HCT116 (cell line): ENCODE results near the gene A2ML1. TPM values are rescaled to one million over a fixed set of nuclear protein-coding genes. Genes with fewer than 3 reads are reported as not detected.

Source experiments
- ATAC-seq: fragments of 200-7000 bp; cut with Tn5 transposase; 2 replicates; pipeline ENCODE4 v1.9.1; 2020; ENCODE audit warnings: mild to moderate bottlenecking, moderate library complexity
- BruUV-seq: library from RNA; stranded (reverse); fragments of 400-500 nt; replicated peaks from 2 replicates; lab custom pipeline; 2021; lab: Mats Ljungman, UMichigan
- CTCF ChIA-PET: fragments of 300-600 bp; sonication (Branson Sonifier 250); formaldehyde crosslinking; loops from one replicate; lab custom pipeline; 2021; ENCODE audit warnings: antibody characterized with exemption; lab: Charles Lee
- POLR2A ChIA-PET: fragments of 300-600, 350-600 bp; sonication (Branson Sonifier 250); formaldehyde crosslinking; loops from one replicate; lab custom pipeline; 2021; ENCODE audit warnings: antibody characterized with exemption; lab: Charles Lee
- RAD21 ChIA-PET, 2 experiments: fragments of 300-600 bp; sonication (Branson Sonifier 250); formaldehyde crosslinking; loops; one replicate each; lab custom pipeline; 2023; ENCODE audit warnings: low total read pairs in 2 of 2; ENCODE audit not compliant: uncharacterized antibody in 2 of 2, unreplicated experiment in 2 of 2, low non-redundant PET in 1 of 2; lab: Charles Lee
- DNase-seq: peaks from one replicate; pipeline ENCODE4 v3.0.0-alpha.2; 2010; ENCODE audit warnings: low read depth, low spot score
- H2AFZ ChIP-seq: fragments of 200-600 bp; shearing (Covaris generic), sonication (generic); 2 replicates; pipeline ENCODE4 v1.6.1; 2017; ENCODE audit warnings: low read depth, mixed run types, mixed read lengths, antibody characterized with exemption, low read length; ENCODE audit not compliant: poor library complexity, severe bottlenecking
- H3K27ac ChIP-seq: 2 replicates; pipeline ENCODE4 v1.5.1; 2012; ENCODE audit warnings: low read depth, low read length
- H3K27me3 ChIP-seq: fragments of 200-600 bp; sonication (generic); 2 replicates; pipeline ENCODE4 v1.6.1; 2016; ENCODE audit warnings: mixed run types, low read length, mixed read lengths; ENCODE audit not compliant: insufficient read depth
- H3K36me3 ChIP-seq, 2 experiments: fragments of 200-500 bp in 1 of 2; fragments of 200-600 bp in 1 of 2; sonication (Bioruptor generic) in 1 of 2; sonication (generic) in 1 of 2; 2 replicates each; pipeline versions ENCODE4 v1.5.1 to v1.6.1; 2014 to 2016; ENCODE audit warnings: low read length in 2 of 2, inconsistent platforms in 1 of 2, mixed read lengths in 1 of 2, mixed run types in 1 of 2; ENCODE audit not compliant: insufficient read depth in 2 of 2, control insufficient read depth in 1 of 2
- H3K4me1 ChIP-seq, 2 experiments: fragments of 200-600 bp in 1 of 2; sonication (generic) in 1 of 2; 2 replicates each; pipeline versions ENCODE4 v1.5.1 to v1.6.1; 2012 to 2017; ENCODE audit warnings: low read length in 2 of 2, inconsistent platforms in 1 of 2, mild to moderate bottlenecking in 1 of 2, mixed read lengths in 1 of 2, mixed run types in 1 of 2, moderate library complexity in 1 of 2; ENCODE audit not compliant: insufficient read depth in 2 of 2, control insufficient read depth in 1 of 2
- H3K4me2 ChIP-seq: fragments of 200-600 bp; sonication (generic); 2 replicates; pipeline ENCODE4 v1.6.1; 2017; ENCODE audit warnings: mixed run types, low read length, mixed read lengths
- H3K4me3 ChIP-seq, 2 experiments: fragments of 200-600 bp in 1 of 2; sonication (generic) in 1 of 2; replicated peaks in 1 of 2; 2 replicates each; pipeline ENCODE4 v1.5.1; 2011 to 2016; ENCODE audit warnings: low read length in 2 of 2, control low read depth in 1 of 2, low read depth in 1 of 2, mild to moderate bottlenecking in 1 of 2, mixed read lengths in 1 of 2, mixed run types in 1 of 2
- H3K79me2 ChIP-seq: fragments of 200-600 bp; sonication (generic); 2 replicates; pipeline ENCODE4 v1.6.1; 2017; ENCODE audit warnings: mild to moderate bottlenecking, mixed run types, low read length, moderate library complexity, mixed read lengths; ENCODE audit not compliant: insufficient read depth
- H3K9ac ChIP-seq: fragments of 200-600 bp; sonication (generic); 2 replicates; pipeline ENCODE4 v1.6.1; 2016; ENCODE audit warnings: low read length, mixed read lengths
- H3K9me2 ChIP-seq: fragments of 200-600 bp; sonication (generic), shearing (Covaris generic); 2 replicates; pipeline ENCODE4 v1.6.1; 2017; ENCODE audit warnings: mixed run types, mild to moderate bottlenecking, moderate library complexity; ENCODE audit not compliant: insufficient read depth
- H3K9me3 ChIP-seq, 2 experiments: fragments of 200-500 bp in 1 of 2; fragments of 200-600 bp in 1 of 2; sonication (Bioruptor generic) in 1 of 2; sonication (generic) in 1 of 2; 2 replicates each; pipeline ENCODE4 v1.6.1; 2014 to 2017; ENCODE audit warnings: low read length in 2 of 2, mixed read lengths in 2 of 2, inconsistent platforms in 1 of 2, low read depth in 1 of 2, mild to moderate bottlenecking in 1 of 2, mixed run types in 1 of 2, moderate library complexity in 1 of 2; ENCODE audit not compliant: control insufficient read depth in 1 of 2, insufficient read depth in 1 of 2
- H4K20me1 ChIP-seq: fragments of 200-600 bp; sonication (generic), shearing (Covaris generic); 2 replicates; pipeline ENCODE4 v1.6.1; 2017; ENCODE audit warnings: mixed run types, mild to moderate bottlenecking, moderate library complexity; ENCODE audit not compliant: insufficient read depth
- EGR1 ChIP-seq: IDR thresholded peaks from 2 replicates; pipeline ENCODE4 v1.6.1; 2012; ENCODE audit warnings: low read depth
- ELF1 ChIP-seq: IDR thresholded peaks from 2 replicates; pipeline ENCODE4 v1.6.1; 2012; ENCODE audit warnings: low read depth, borderline replicate concordance
- EZH2 ChIP-seq: fragments of 200-600 bp; sonication (generic); IDR thresholded peaks from 2 replicates; pipeline ENCODE4 v1.6.1; 2017; ENCODE audit warnings: antibody characterized with exemption, mixed run types
- FOSL1 ChIP-seq: IDR thresholded peaks from 2 replicates; pipeline ENCODE4 v1.6.1; 2012; ENCODE audit warnings: low read depth
- JUND ChIP-seq: IDR thresholded peaks from 2 replicates; pipeline ENCODE4 v1.6.1; 2012
- POLR2A ChIP-seq: IDR thresholded peaks from 2 replicates; pipeline ENCODE4 v1.7.0; 2011; ENCODE audit warnings: borderline replicate concordance; ENCODE audit not compliant: insufficient read depth, insufficient read length; ENCODE audit errors: extremely low read depth
- RAD21 ChIP-seq: IDR thresholded peaks from 2 replicates; pipeline ENCODE4 v1.6.1; 2012; ENCODE audit warnings: low read depth, mild to moderate bottlenecking
- SP1 ChIP-seq: IDR thresholded peaks from 2 replicates; pipeline ENCODE4 v1.6.1; 2012; ENCODE audit warnings: low read depth
- YY1 ChIP-seq: IDR thresholded peaks from 2 replicates; pipeline ENCODE4 v1.6.1; 2011; ENCODE audit warnings: low read length, low read depth, moderate library complexity, mild to moderate bottlenecking; ENCODE audit not compliant: insufficient replicate concordance; ENCODE audit errors: extremely low read depth
- ZFX ChIP-seq: fragments of 450-650 bp; IDR thresholded peaks from 2 replicates; pipeline ENCODE4 v1.6.1; 2017
- intact Hi-C: fragments of 100-400 bp; cut with micrococcal nuclease; formaldehyde crosslinking; loops from 2 replicates; pipeline ENCODE4 v1.10.0; 2022
- total RNA-seq: library from RNA; stranded (reverse); gene quantifications from one replicate; pipeline ENCODE4 v1.2.1, GENCODE V29; 2021; ENCODE audit not compliant: unreplicated experiment
- TF ChIP-seq, protein P1 (sequence below): IDR thresholded peaks from 2 replicates; pipeline ENCODE4 v1.6.1; 2011; ENCODE audit warnings: mild to moderate bottlenecking, low read length, moderate library complexity; ENCODE audit not compliant: insufficient replicate concordance; ENCODE audit errors: extremely low read depth
- TF ChIP-seq, protein P2 (sequence below): IDR thresholded peaks from 2 replicates; pipeline ENCODE4 v1.6.1; 2012
- TF ChIP-seq, protein P3 (sequence below): IDR thresholded peaks from 2 replicates; pipeline ENCODE4 v1.6.1; 2012
- TF ChIP-seq, protein P4 (sequence below), 3 experiments: fragments of 200-600 bp in 1 of 3; sonication (generic) in 1 of 3; IDR thresholded peaks in 2 of 3; conservative IDR thresholded peaks in 1 of 3; 2 replicates each; pipeline ENCODE4 v1.5.1; 2012 to 2017; ENCODE audit warnings: low read depth in 2 of 3, low read length in 2 of 3, antibody characterized with exemption in 1 of 3, borderline replicate concordance in 1 of 3, control low read depth in 1 of 3, mild to moderate bottlenecking in 1 of 3, mixed read lengths in 1 of 3, mixed run types in 1 of 3, moderate library complexity in 1 of 3; ENCODE audit not compliant: insufficient read depth in 1 of 3

A2ML1 gene
- total RNA-seq, 1 experiment from 2014 or later = not detected

DNA sequence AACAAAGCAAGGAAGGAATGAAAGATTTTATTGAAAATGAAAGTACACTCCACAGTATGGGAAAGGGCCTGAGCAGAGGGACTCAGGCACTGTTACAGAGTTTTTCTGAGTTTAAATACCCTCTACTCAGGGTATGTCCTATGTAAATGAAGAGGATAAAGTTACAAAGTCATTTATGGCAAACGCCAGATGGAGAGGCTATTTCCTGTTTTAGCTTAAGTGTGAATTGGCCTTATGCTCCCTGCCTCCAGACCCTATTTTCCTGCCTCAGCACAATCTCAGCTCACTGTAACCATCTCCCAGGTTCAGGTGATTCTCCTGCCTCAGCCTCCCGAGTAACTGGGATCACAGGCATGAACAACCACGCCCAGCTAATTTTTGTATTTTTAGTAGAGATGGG lies 85.1 kb downstream of the A2ML1 start (continued):
- TF ChIP-seq, protein P1, sequence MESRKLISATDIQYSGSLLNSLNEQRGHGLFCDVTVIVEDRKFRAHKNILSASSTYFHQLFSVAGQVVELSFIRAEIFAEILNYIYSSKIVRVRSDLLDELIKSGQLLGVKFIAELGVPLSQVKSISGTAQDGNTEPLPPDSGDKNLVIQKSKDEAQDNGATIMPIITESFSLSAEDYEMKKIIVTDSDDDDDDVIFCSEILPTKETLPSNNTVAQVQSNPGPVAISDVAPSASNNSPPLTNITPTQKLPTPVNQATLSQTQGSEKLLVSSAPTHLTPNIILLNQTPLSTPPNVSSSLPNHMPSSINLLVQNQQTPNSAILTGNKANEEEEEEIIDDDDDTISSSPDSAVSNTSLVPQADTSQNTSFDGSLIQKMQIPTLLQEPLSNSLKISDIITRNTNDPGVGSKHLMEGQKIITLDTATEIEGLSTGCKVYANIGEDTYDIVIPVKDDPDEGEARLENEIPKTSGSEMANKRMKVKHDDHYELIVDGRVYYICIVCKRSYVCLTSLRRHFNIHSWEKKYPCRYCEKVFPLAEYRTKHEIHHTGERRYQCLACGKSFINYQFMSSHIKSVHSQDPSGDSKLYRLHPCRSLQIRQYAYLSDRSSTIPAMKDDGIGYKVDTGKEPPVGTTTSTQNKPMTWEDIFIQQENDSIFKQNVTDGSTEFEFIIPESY = no peak
- no peak for TF ChIP-seq JUND
- TF ChIP-seq YY1 = no peak
- no peak for TF ChIP-seq POLR2A
- TF ChIP-seq ELF1 = no peak
- TF ChIP-seq EZH2 = no peak
- no peak for TF ChIP-seq EGR1
- TF ChIP-seq, protein P2, sequence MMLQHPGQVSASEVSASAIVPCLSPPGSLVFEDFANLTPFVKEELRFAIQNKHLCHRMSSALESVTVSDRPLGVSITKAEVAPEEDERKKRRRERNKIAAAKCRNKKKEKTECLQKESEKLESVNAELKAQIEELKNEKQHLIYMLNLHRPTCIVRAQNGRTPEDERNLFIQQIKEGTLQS = no peak
- TF ChIP-seq, protein P3, sequence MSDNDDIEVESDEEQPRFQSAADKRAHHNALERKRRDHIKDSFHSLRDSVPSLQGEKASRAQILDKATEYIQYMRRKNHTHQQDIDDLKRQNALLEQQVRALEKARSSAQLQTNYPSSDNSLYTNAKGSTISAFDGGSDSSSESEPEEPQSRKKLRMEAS = no peak

DNA sequence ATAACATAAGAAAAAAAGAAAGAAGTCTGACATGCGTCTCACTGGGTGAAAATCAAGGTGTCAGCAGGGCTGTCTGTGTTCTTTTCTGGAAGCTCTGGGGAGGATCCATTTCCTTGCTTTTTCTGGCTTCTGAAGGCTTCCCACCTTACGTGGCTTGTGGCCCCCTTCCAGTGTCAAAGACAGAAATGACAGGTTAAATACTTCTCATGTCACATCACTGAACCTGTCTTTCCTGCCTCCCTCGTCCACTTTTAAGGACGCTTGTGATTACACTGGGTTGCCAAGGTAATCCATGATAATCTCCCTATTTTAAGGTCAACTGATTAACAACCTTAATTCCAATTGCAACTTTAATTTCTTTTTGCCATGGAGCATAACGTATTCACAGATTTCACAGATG lies 87.3 kb downstream of the A2ML1 start:
- Histone ChIP-seq H3K36me3 (no peaks in the 10 kb centered on the region), H3K27me3 (no peaks in the 10 kb centered on the region), H3K4me2 (no peak overlapping the region), H3K27ac (no peak overlapping the region), H3K4me3 (no peak overlapping the region), H3K9me3 (no peaks in the 10 kb centered on the region), H3K9ac (no peak overlapping the region), H3K9me2 (no peaks in the 10 kb centered on the region), H4K20me1 (no peaks in the 10 kb centered on the region), H2AFZ (no peak overlapping the region), H3K4me1 (peaks cover 11 to 20% of the 10 kb centered on the region in 2 experiments; a peak in 3 of 4 replicates), H3K79me2 (no peaks in the 10 kb centered on the region)
- ATAC-seq (no peak), DNase-seq (no peak)
- ChIA-PET CTCF (interaction anchor here (1.1 kb wide), 1 partner anchor 19 kb away, joined by 5 read pairs; no protein-coding TSS in a partner anchor), RAD21 (no interaction called here), POLR2A (no interaction called here)
- intact Hi-C loops = loop anchor here (5.0 kb wide), 1 partner anchor 38 kb away; the partner anchor contains the start of gene M6PR
- TF ChIP-seq FOSL1 = no peak
- TF ChIP-seq, protein P4, sequence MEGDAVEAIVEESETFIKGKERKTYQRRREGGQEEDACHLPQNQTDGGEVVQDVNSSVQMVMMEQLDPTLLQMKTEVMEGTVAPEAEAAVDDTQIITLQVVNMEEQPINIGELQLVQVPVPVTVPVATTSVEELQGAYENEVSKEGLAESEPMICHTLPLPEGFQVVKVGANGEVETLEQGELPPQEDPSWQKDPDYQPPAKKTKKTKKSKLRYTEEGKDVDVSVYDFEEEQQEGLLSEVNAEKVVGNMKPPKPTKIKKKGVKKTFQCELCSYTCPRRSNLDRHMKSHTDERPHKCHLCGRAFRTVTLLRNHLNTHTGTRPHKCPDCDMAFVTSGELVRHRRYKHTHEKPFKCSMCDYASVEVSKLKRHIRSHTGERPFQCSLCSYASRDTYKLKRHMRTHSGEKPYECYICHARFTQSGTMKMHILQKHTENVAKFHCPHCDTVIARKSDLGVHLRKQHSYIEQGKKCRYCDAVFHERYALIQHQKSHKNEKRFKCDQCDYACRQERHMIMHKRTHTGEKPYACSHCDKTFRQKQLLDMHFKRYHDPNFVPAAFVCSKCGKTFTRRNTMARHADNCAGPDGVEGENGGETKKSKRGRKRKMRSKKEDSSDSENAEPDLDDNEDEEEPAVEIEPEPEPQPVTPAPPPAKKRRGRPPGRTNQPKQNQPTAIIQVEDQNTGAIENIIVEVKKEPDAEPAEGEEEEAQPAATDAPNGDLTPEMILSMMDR (IDR thresholded peaks at IDR 0.05 in 2 of 3, conservative IDR thresholded peaks at IDR 0.05 in 1 of 3; ENCODE audit: borderline replicate concordance in 1 of 3, insufficient read depth in 1 of 3, low read depth in 2 of 3, low read length in 2 of 3) = no peak
- TF ChIP-seq JUND = no peak
- no peak for TF ChIP-seq EGR1
- no peak for TF ChIP-seq ZFX
- TF ChIP-seq POLR2A = no peak
- TF ChIP-seq SP1 = no peak
- TF ChIP-seq RAD21 = no peak
- BruUV-seq = no TSS peak
